ENCODE data around the gene KRTAP19-5.
"Not testable (repeated sequence)": the region's sequence is repeated elsewhere in the genome, so short reads cannot be mapped to it uniquely, and the experiment has no call there.

Gene KRTAP19-5

GRCh38 chr21:30502041-30502440, at the start of gene KRTAP19-5:
Gene KRTAP19-5 (minus strand): TSS chr21:30502141. CDS start chr21:30502090, 51 bp downstream.
- DNase-seq: no peak

GRCh38 chr21:30541764-30542163, 39.8 kb upstream of the KRTAP19-5 start, which contains the start of gene KRTAP19-6:
Gene KRTAP19-6 (minus strand): TSS chr21:30541864. CDS start chr21:30541833, 31 bp downstream.
- no peak for DNase-seq

GRCh38 chr21:30518876-30519275, 16.9 kb upstream of the KRTAP19-5 start:
- no peak for DNase-seq

GRCh38 chr21:30515681-30516080, 13.7 kb upstream of the KRTAP19-5 start:
- DNase-seq: no peak

- not testable (repeated sequence) for DNase-seq
Measured at GRCh38 chr21:30505621-30506205, 3.8 kb upstream of the KRTAP19-5 start.

- DNase-seq: no peak
Measured at GRCh38 chr21:30497065-30497464, 4.9 kb downstream of the KRTAP19-5 start, which contains the start of gene KRTAP19-4. Gene KRTAP19-4 (minus strand): TSS chr21:30497165. CDS start chr21:30497110, 55 bp downstream.

- DNase-seq: no peak
Measured at GRCh38 chr21:30491963-30492428, 9.9 kb downstream of the KRTAP19-5 start, which contains the start of gene KRTAP19-3. Gene KRTAP19-3 (minus strand): TSS chr21:30492013. CDS start chr21:30491957, 56 bp downstream.

- no peak for DNase-seq
Measured at GRCh38 chr21:30487336-30487735, 14.6 kb downstream of the KRTAP19-5 start, which contains the start of gene KRTAP19-2. Gene KRTAP19-2 (minus strand): TSS chr21:30487436. CDS start chr21:30487348, 88 bp downstream.

- no peak for DNase-seq
Measured at GRCh38 chr21:30486180-30486579, 15.8 kb downstream of the KRTAP19-5 start.

- DNase-seq: no peak
Measured at GRCh38 chr21:30482130-30482529, 19.8 kb downstream of the KRTAP19-5 start.

GRCh38 chr21:30480145-30480544, 21.8 kb downstream of the KRTAP19-5 start, which contains the start of gene KRTAP19-1:
Gene KRTAP19-1 (minus strand): TSS chr21:30480367. CDS start chr21:30480317, 50 bp downstream.
- DNase-seq: no peak

GRCh38 chr21:30479259-30479658, 22.7 kb downstream of the KRTAP19-5 start:
- DNase-seq: no peak

GRCh38 chr21:30478004-30478403, 23.9 kb downstream of the KRTAP19-5 start:
- no peak for DNase-seq

- no peak for DNase-seq
Measured at GRCh38 chr21:30468900-30469714, 32.8 kb downstream of the KRTAP19-5 start.

GRCh38 chr21:30463713-30464112, 38.2 kb downstream of the KRTAP19-5 start:
- DNase-seq: no peak
